Right lobe of liver (tissue), 6 donors: ENCODE measurements around the gene DEDD. TPM values are rescaled to one million over a fixed set of nuclear protein-coding genes. Genes with fewer than 3 reads are reported as not detected.

ENCODE experiments used
- ATAC-seq, 4 donors: fragments of 200-7000 bp; cut with Tn5 transposase; one replicate each; pipeline ENCODE4 v1.9.1; 2020; ENCODE audit warnings: mild to moderate bottlenecking in 4 of 4, moderate library complexity in 4 of 4
- DNase-seq, 3 donors: peaks; one replicate each; pipeline ENCODE4 v3.0.0-alpha.2; 2020
- H3K27ac ChIP-seq, 3 donors: fragments of 200-600 bp; one replicate each; pipeline ENCODE4 v1.8.0; 2022
- H3K27me3 ChIP-seq, 2 donors: fragments of 200-600 bp; one replicate each; pipeline ENCODE4 v1.8.0; 2022
- H3K36me3 ChIP-seq, 4 donors: fragments of 200-600 bp; sonication (generic) in 1 of 4; one replicate each; pipeline versions ENCODE4 v1.5.1 to v1.8.0; 2017 to 2022; ENCODE audit warnings: control low read depth in 1 of 4
- H3K4me1 ChIP-seq, 4 donors: fragments of 200-600 bp; sonication (generic) in 1 of 4; one replicate each; pipeline versions ENCODE4 v1.5.1 to v1.8.0; 2017 to 2022; ENCODE audit warnings: control low read depth in 1 of 4
- H3K4me3 ChIP-seq, 3 donors: fragments of 200-600 bp; one replicate each; pipeline ENCODE4 v1.8.0; 2022
- H3K9me3 ChIP-seq, 4 donors: fragments of 200-600 bp; sonication (generic) in 1 of 4; one replicate each; pipeline versions ENCODE4 v1.5.1 to v1.8.0; 2017 to 2022; ENCODE audit warnings: control low read depth in 1 of 4
- CTCF ChIP-seq, 4 donors: fragments of 200-600 bp in 3 of 4; fragments of 450-650 bp in 1 of 4; IDR thresholded peaks; one replicate each; pipeline versions ENCODE4 v1.5.1 to v1.8.0; 2016 to 2022; ENCODE audit warnings: antibody characterized with exemption in 4 of 4, mild to moderate bottlenecking in 2 of 4
- POLR2A ChIP-seq: fragments of 450-650 bp; IDR thresholded peaks from one replicate; pipeline ENCODE4 v1.6.1; 2017; ENCODE audit warnings: antibody characterized with exemption, mild to moderate bottlenecking
- WGBS: methylation state at CpG from one replicate; pipeline ENCODE4 v1.1.6; 2018; ENCODE audit warnings: low coverage, low lambda C conversion rate; ENCODE audit not compliant: insufficient coverage; ENCODE audit errors: missing lambda C conversion rate; 5-methylcytosine and 5-hydroxymethylcytosine counted together
- intact Hi-C, 2 donors: fragments of 100-400 bp; cut with DNase I; formaldehyde crosslinking; loops; one replicate each; pipeline versions ENCODE4 v1.11.2 to v1.14.1; 2022
- total RNA-seq, 6 experiments: library from RNA; depleted of rRNA in 2 of 6; stranded (reverse); fragments of >200 nt in 2 of 6; fragmentation: NEBNext Ultra II Directional in 3 of 6; extraction: Animal tissue kit (Norgen Biotek cat#: 25700) in 3 of 6; gene quantifications; one replicate each; pipeline versions ENCODE4 v1.1.0 to v1.2.4, GENCODE V29; 2016 to 2023
- donor health status: DM: no; HTN: yes; CAD: no.
- donor health status: DM: no; HTN: no; CAD: no.
- donor health status: DM: no; HTN: no; CAD: no.
- donor health status: DM: no; HTN: yes; CAD: no.
- donor health status: DM: no; HTN: yes; CAD: no.

Gene DEDD
- total RNA-seq, 6 experiments from 2014 or later, result 13.8 to 22.0 (median 16.6) TPM

GRCh38 chr1:161084597-161084988 is 47.9 kb downstream of the DEDD start:
- Histone ChIP-seq H3K4me3 (no peak overlapping the region), H3K27me3 (no peaks in the 10 kb centered on the region), H3K4me1 (no peaks in the 10 kb centered on the region), H3K27ac (no peak overlapping the region), H3K36me3 (no peaks in the 10 kb centered on the region), H3K9me3 (no peaks in the 10 kb centered on the region)
- intact Hi-C loops, result no loop called here
- DNase-seq (no peak), ATAC-seq (no peak)
- no CpG with 5 or more reads among the region's 1 CpG for WGBS
- no peak for TF ChIP-seq CTCF (IDR thresholded peaks at IDR 0.05)
- no peak for TF ChIP-seq POLR2A

- H3K4me3 ChIP-seq, result no peak overlapping the region
- H3K27me3 ChIP-seq, result no peaks in the 10 kb centered on the region
- H3K27ac ChIP-seq, result no peak overlapping the region
- DNase-seq (no peak), ATAC-seq (no peak)
- WGBS, result 64% methylated on average over 2 of the region's 10 CpGs
- no peaks in the 10 kb centered on the region for H3K4me1 ChIP-seq
- H3K36me3 ChIP-seq, result no peaks in the 10 kb centered on the region
- H3K9me3 ChIP-seq, result no peaks in the 10 kb centered on the region
- intact Hi-C loops, result no loop called here
- TF ChIP-seq POLR2A (no peak), CTCF (IDR thresholded peaks at IDR 0.05) (no peak)
These were observed 48.5 kb downstream of the DEDD start for GRCh38 chr1:161083748-161084596.

GRCh38 chr1:161082996-161083747 is 49.3 kb downstream of the DEDD start:
- Histone ChIP-seq H3K4me1 (no peaks in the 10 kb centered on the region), H3K36me3 (no peaks in the 10 kb centered on the region), H3K4me3 (no peak overlapping the region), H3K9me3 (no peaks in the 10 kb centered on the region), H3K27me3 (no peaks in the 10 kb centered on the region), H3K27ac (no peak overlapping the region)
- 47% methylated on average over 5 of the region's 8 CpGs for WGBS
- intact Hi-C loops, result no loop called here
- peak in 1 of 3 donors; percentile 70 for DNase-seq
- no peak for TF ChIP-seq POLR2A
- ATAC-seq, result peak; percentile 40 to 90 (median 60)

GRCh38 chr1:161082483-161082882 is 50.0 kb downstream of the DEDD start:
- no peaks in the 10 kb centered on the region for H3K36me3 ChIP-seq
- DNase-seq, result no peak
- TF ChIP-seq POLR2A (no peak), CTCF (IDR thresholded peaks at IDR 0.05) (no peak)
- H3K9me3 ChIP-seq, result no peaks in the 10 kb centered on the region
- intact Hi-C loops, result no loop called here
- no peaks in the 10 kb centered on the region for H3K4me1 ChIP-seq
- H3K27me3 ChIP-seq, result no peaks in the 10 kb centered on the region
- H3K27ac ChIP-seq, result no peak overlapping the region
- ATAC-seq, result no peak
- no CpG with 5 or more reads among the region's 2 CpGs for WGBS
- no peak overlapping the region for H3K4me3 ChIP-seq

- intact Hi-C loops, result no loop called here
- WGBS, result 64% methylated on average over 3 of the region's 5 CpGs
- no peaks in the 10 kb centered on the region for H3K9me3 ChIP-seq
- H3K27me3 ChIP-seq, result no peaks in the 10 kb centered on the region
- H3K4me1 ChIP-seq, result no peaks in the 10 kb centered on the region
- no peak overlapping the region for H3K4me3 ChIP-seq
- DNase-seq (no peak), ATAC-seq (no peak)
- TF ChIP-seq CTCF (IDR thresholded peaks at IDR 0.05) (no peak), POLR2A (no peak)
- H3K27ac ChIP-seq, result no peak overlapping the region
- H3K36me3 ChIP-seq, result no peaks in the 10 kb centered on the region
These were observed 50.9 kb downstream of the DEDD start for GRCh38 chr1:161081519-161081918.
